OCI-LY3 (cell line): ENCODE data around the gene MNAT1.
A peak's percentile ranks its signal among the peaks of the same experiment; 100 is the strongest.

ENCODE experiments used
- H2AFZ ChIP-seq: fragments of 200-600, 300-600 bp; shearing (Covaris generic); 2 replicates; pipeline ENCODE4 v1.6.0; 2014; ENCODE audit warnings: antibody characterized with exemption, low read depth, low read length
- H3K27ac ChIP-seq: fragments of 200-600, 300-600 bp; sonication (generic); 2 replicates; pipeline ENCODE4 v1.5.1; 2014; ENCODE audit warnings: mild to moderate bottlenecking, low read length, moderate library complexity, mixed read lengths
- H3K27me3 ChIP-seq: fragments of 200-600, 300-600 bp; sonication (generic); 2 replicates; pipeline ENCODE4 v1.6.1; 2014; ENCODE audit warnings: low read depth, low read length, mixed read lengths
- H3K36me3 ChIP-seq: fragments of 200-600, 300-600 bp; sonication (generic); replicated peaks from 2 replicates; pipeline ENCODE3; 2014; ENCODE audit warnings: low read depth, low read length, mixed read lengths
- H3K4me1 ChIP-seq: fragments of 300-600, 200-600 bp; sonication (generic); 2 replicates; pipeline ENCODE4 v1.6.1; 2014; ENCODE audit warnings: low read length, mixed read lengths
- H3K4me2 ChIP-seq: fragments of 200-600, 300-600 bp; sonication (generic); 2 replicates; pipeline ENCODE4 v1.6.1; 2014; ENCODE audit warnings: low read length, mixed read lengths
- H3K4me3 ChIP-seq: fragments of 300-600, 200-600 bp; sonication (generic); 2 replicates; pipeline ENCODE4 v1.5.1; 2014; ENCODE audit warnings: antibody characterized with exemption, mild to moderate bottlenecking, low read length, moderate library complexity
- H3K79me2 ChIP-seq: fragments of 300-600, 200-600 bp; shearing (Covaris generic); 2 replicates; pipeline ENCODE4 v1.6.1; 2014; ENCODE audit warnings: mild to moderate bottlenecking, low read length, mixed read lengths
- H3K9ac ChIP-seq: fragments of 300-600, 200-600 bp; shearing (Covaris generic); 2 replicates; pipeline ENCODE4 v1.6.0; 2014; ENCODE audit warnings: mild to moderate bottlenecking, low read length, moderate library complexity
- H3K9me3 ChIP-seq: fragments of 200-600, 300-600 bp; shearing (Covaris generic); 2 replicates; pipeline ENCODE4 v1.6.1; 2014; ENCODE audit warnings: low read length, mixed read lengths; ENCODE audit not compliant: insufficient read depth
- H4K20me1 ChIP-seq: fragments of 200-600, 300-600 bp; sonication (generic); 2 replicates; pipeline ENCODE4 v1.6.1; 2016; ENCODE audit warnings: low read length, mixed read lengths; ENCODE audit not compliant: insufficient read depth
- CTCF ChIP-seq: fragments of 200-600, 300-600 bp; sonication (generic); IDR thresholded peaks from 2 replicates; pipeline ENCODE4 v1.5.1; 2014; ENCODE audit warnings: antibody characterized with exemption, low read length, low read depth
- EZH2phosphoT487 ChIP-seq: fragments of 200-600 bp; shearing (Covaris generic); IDR thresholded peaks from 2 replicates; pipeline ENCODE4 v1.6.1; 2018; ENCODE audit warnings: antibody characterized with exemption, mixed run types, low read depth

MNAT1 gene

GRCh38 chr14:60736494-60736893 is 1.9 kb downstream of the MNAT1 start:
- peak overlapping the region; percentile 90; the same call in 1 of the 2 replicates for H3K4me2 ChIP-seq
- H2AFZ ChIP-seq = no peak overlapping the region
- no peak overlapping the region for H3K9ac ChIP-seq
- H3K4me1 ChIP-seq = peaks cover 15% of the 10 kb centered on the region
- no peaks in the 10 kb centered on the region for H3K36me3 ChIP-seq
- H3K79me2 ChIP-seq = peaks cover 63% of the 10 kb centered on the region
- H3K27me3 ChIP-seq = no peaks in the 10 kb centered on the region
- H3K4me3 ChIP-seq = no peak overlapping the region
- H3K9me3 ChIP-seq = no peaks in the 10 kb centered on the region
- H3K27ac ChIP-seq = no peak overlapping the region
- TF ChIP-seq EZH2phosphoT487 = no peak
- no peak for TF ChIP-seq CTCF
- H4K20me1 ChIP-seq = peaks cover 12% of the 10 kb centered on the region; the same call in 1 of the 2 replicates

- no peaks in the 10 kb centered on the region for H3K9me3 ChIP-seq
Observed at GRCh38 chr14:60738843-60739508, 4.4 kb downstream of the MNAT1 start.

GRCh38 chr14:60744566-60744965 is 10.0 kb downstream of the MNAT1 start:
- H3K27ac ChIP-seq = no peak overlapping the region
- no peaks in the 10 kb centered on the region for H3K9me3 ChIP-seq
- no peak for TF ChIP-seq EZH2phosphoT487
- no peak for TF ChIP-seq CTCF
- H3K4me1 ChIP-seq = no peaks in the 10 kb centered on the region
- H3K4me3 ChIP-seq = no peak overlapping the region
- H3K27me3 ChIP-seq = no peaks in the 10 kb centered on the region
- no peak overlapping the region for H3K4me2 ChIP-seq
- peaks cover 73% of the 10 kb centered on the region for H3K79me2 ChIP-seq
- no peak overlapping the region for H2AFZ ChIP-seq
- H3K36me3 ChIP-seq = peaks cover 6% of the 10 kb centered on the region
- H4K20me1 ChIP-seq = peaks cover 15% of the 10 kb centered on the region
- H3K9ac ChIP-seq = no peak overlapping the region

More at GRCh38 chr14:60738843-60739508, 4.4 kb downstream of the MNAT1 start:
- H3K79me2 ChIP-seq = peaks cover 84% of the 10 kb centered on the region
- peaks cover 15% of the 10 kb centered on the region for H3K4me1 ChIP-seq
- H3K4me2 ChIP-seq = no peak overlapping the region
- H4K20me1 ChIP-seq = peaks cover 16% of the 10 kb centered on the region; the same call in 1 of the 2 replicates
- no peak overlapping the region for H2AFZ ChIP-seq
- no peak overlapping the region for H3K4me3 ChIP-seq
- H3K27me3 ChIP-seq = no peaks in the 10 kb centered on the region
- no peak for TF ChIP-seq EZH2phosphoT487
- TF ChIP-seq CTCF = no peak
- no peak overlapping the region for H3K9ac ChIP-seq
- no peak overlapping the region for H3K27ac ChIP-seq
- H3K36me3 ChIP-seq = peaks cover 6% of the 10 kb centered on the region

- Histone ChIP-seq H3K79me2 (peaks cover 33% of the 10 kb centered on the region), H3K9ac (no peak overlapping the region), H3K9me3 (no peaks in the 10 kb centered on the region), H2AFZ (no peak overlapping the region), H3K36me3 (no peaks in the 10 kb centered on the region), H3K27ac (no peak overlapping the region), H4K20me1 (peaks cover 34% of the 10 kb centered on the region), H3K4me2 (peak overlapping the region; percentile 11; the same call in 1 of the 2 replicates), H3K4me3 (no peak overlapping the region), H3K27me3 (no peaks in the 10 kb centered on the region), H3K4me1 (peaks cover 23% of the 10 kb centered on the region)
- no peak for TF ChIP-seq EZH2phosphoT487
- no peak for TF ChIP-seq CTCF
Observed at GRCh38 chr14:60753264-60754119, 18.9 kb downstream of the MNAT1 start.
